HCEC 1CT (cell line): ENCODE results near the gene STH.
"Not testable (repeated sequence)": the region's sequence is repeated elsewhere in the genome, so short reads cannot be mapped to it uniquely, and the experiment has no call there.

Source experiments
- DNase-seq: peaks from one replicate; pipeline ENCODE4 v3.0.0-alpha.2; 2017

The STH gene

GRCh38 chr17:45998987-45999899 lies at the start of gene STH:
STH (plus strand) TSS chr17:45999250; CDS start chr17:45999280, 30 bp downstream.
- no peak for DNase-seq

GRCh38 chr17:45949755-45950320 lies 49.2 kb upstream of the STH start:
- no peak for DNase-seq

- DNase-seq = no peak
Measured at GRCh38 chr17:45950888-45951287, 48.2 kb upstream of the STH start.

GRCh38 chr17:45951403-45951802 lies 47.6 kb upstream of the STH start:
- DNase-seq = no peak

GRCh38 chr17:45951941-45952340 lies 47.1 kb upstream of the STH start:
- no peak for DNase-seq

- no peak for DNase-seq
Measured at GRCh38 chr17:45952814-45953320, 46.2 kb upstream of the STH start.

GRCh38 chr17:45953561-45953960 lies 45.5 kb upstream of the STH start:
- DNase-seq = no peak

GRCh38 chr17:45954914-45955313 lies 44.1 kb upstream of the STH start:
- DNase-seq = no peak

- DNase-seq = no peak
Measured at GRCh38 chr17:45955326-45955725, 43.7 kb upstream of the STH start.

GRCh38 chr17:45956090-45956489 lies 43.0 kb upstream of the STH start:
- no peak for DNase-seq

- DNase-seq = not testable (repeated sequence)
Measured at GRCh38 chr17:45956746-45957145, 42.3 kb upstream of the STH start.

- DNase-seq = no peak
Measured at GRCh38 chr17:45958307-45958706, 40.7 kb upstream of the STH start.

- DNase-seq = no peak
Measured at GRCh38 chr17:45958994-45959665, 39.9 kb upstream of the STH start.

GRCh38 chr17:45960311-45960710 lies 38.7 kb upstream of the STH start:
- no peak for DNase-seq

- no peak for DNase-seq
Measured at GRCh38 chr17:45961206-45961605, 37.8 kb upstream of the STH start.

GRCh38 chr17:45962221-45962972 lies 36.7 kb upstream of the STH start:
- no peak for DNase-seq

- no peak for DNase-seq
Measured at GRCh38 chr17:45963283-45963682, 35.8 kb upstream of the STH start.

- no peak for DNase-seq
Measured at GRCh38 chr17:45963889-45964288, 35.2 kb upstream of the STH start.

GRCh38 chr17:45964634-45965033 lies 34.4 kb upstream of the STH start:
- no peak for DNase-seq

- DNase-seq = no peak
Measured at GRCh38 chr17:45965812-45966211, 33.2 kb upstream of the STH start.

- DNase-seq = no peak
Measured at GRCh38 chr17:45966606-45967280, 32.3 kb upstream of the STH start.

GRCh38 chr17:45967378-45967777 lies 31.7 kb upstream of the STH start:
- DNase-seq = no peak
